GM18909 (cell line): ENCODE measurements around the gene SPHKAP.
"Not testable (repeated sequence)": the region's sequence is repeated elsewhere in the genome, so short reads cannot be mapped to it uniquely, and the experiment has no call there.

Source experiments
- ATAC-seq: cut with Tn5 transposase; IDR thresholded peaks from one replicate; pipeline ENCODE4 v1.9.1; 2021; ENCODE audit warnings: mild to moderate bottlenecking; ENCODE audit not compliant: unreplicated experiment, poor library complexity

SPHKAP gene

DNA sequence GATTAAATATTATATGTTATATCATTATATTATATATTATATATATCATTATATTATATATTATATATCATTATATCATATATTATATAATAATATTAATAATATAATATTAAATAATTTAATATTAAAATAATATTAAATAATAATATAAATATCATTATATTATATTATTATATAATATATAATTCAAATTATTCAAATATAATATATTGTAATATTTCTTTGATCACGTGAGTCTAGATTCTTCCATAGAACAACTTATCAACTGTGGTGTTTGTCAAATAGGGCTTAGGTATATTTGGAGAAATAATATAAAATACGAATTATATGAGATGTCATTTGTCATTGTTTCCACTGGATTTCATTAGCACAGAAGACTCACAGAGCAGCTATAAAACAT is 77.3 kb downstream of the SPHKAP start:
- no peak for ATAC-seq

DNA sequence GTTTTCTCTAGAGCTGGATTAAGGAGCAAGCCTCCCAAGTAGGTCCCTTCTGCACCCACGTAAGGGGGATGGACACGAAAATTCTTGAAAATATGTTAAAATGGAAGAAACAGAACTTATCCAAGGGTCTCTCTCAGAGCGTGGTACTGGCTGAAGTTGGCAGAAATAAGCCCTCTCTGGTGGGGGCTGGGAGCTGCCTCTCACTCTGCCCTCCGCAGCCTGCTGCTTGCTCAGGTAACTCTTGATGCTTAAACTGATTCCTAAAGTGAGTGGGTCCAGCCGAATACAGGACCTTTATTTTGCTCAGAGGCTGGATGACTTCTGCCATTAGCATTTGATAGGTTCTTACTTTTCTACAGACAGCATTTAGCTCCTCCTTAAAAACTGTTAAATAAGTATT is 78.1 kb downstream of the SPHKAP start:
- ATAC-seq, result no peak

DNA sequence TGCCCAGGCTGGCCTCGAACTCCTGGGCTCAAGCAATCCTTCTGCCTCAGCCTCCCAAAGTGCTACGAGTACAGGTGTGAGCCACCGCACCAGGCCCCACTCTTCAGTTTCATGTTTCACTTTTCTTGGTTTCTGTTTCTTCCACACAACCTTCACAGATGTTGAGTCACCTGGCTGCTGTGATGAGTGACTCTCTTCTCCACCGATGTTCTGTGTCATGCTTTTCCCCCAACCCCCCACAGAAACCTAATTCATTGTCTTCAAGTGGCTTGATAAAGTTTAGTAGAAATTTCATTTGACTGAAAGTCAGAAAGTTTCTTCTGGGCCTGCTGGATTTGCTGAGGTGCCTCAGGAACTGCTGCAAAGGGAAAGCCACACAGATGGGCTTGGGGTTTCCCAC is 78.5 kb downstream of the SPHKAP start:
- no peak for ATAC-seq

DNA sequence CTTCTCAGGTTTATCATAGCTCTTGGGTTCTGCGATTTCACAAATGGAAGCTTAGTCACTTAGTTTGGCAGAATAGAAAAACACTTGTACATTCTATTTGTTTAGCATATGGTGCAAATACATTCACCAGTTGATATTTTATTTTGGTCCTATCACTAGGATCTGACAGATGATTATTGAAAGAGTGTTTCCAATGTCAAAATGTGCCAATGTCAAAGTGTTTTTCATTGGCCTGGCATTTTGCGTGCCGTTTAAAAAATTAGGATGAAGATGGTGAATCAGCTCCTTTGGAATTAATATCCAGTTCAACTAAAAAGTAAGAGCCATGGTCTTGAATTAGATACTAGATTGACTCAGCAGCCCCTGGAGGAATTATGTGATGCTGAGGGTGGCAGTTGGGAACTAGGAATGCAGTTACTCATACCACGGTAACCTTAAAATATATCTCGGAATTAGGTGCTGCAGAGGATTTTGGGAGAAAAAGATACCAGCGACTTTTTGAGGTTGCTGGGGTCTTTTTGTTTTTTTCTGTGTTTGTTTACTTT is 87.0 kb downstream of the SPHKAP start:
- no peak for ATAC-seq

DNA sequence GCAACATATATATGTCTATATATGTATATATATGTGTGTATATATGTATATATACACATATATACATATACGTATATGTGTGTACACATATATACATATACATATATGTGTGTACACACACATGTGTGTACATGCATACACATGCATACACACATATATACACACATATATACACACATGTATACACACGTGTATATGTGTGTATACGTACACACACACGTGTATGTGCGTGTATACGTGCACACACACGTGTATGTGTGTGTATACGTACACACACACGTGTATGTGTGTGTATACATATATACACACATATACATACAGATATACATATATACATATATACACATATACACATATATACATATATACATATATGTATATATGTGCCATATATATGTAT is 89.4 kb downstream of the SPHKAP start:
- no peak for ATAC-seq

DNA sequence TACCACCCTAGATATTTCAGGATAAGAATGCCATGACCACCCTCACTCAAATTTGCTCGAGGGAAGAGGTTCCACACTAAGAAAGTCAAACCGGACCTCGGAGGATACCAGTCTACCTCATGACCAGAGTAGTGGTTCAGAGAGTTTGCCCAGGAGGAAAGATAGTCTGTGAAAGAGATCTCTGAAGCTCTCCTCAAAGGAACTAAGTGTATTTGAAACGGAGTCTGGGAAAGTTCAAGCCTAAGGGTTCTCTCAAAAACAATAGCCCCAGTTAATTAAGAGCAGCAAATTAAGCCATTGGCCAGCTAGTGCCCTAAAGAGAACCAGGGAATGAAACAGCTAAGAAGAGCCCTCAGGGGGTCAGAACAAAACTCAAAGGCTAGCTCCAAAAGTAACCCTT is 94.9 kb downstream of the SPHKAP start:
- no peak for ATAC-seq

DNA sequence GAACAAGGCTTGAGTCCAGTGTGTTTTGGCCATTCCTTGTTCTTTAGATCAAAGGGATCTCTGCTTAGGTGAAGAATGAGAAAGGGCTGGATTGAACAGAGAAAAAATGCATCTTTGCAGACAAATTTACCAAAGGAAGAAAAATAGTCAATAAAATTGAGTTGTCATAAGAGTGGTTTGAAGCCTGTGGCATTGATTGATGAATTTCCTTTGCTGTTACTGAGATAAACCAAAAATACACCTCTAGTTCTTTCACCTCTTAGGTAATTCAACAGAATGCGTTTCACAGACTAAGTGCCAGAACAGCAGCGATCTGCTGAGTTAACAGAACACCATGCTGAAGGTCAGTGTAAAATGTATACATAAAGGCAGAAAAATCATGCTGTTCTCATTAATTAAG is 96.8 kb downstream of the SPHKAP start:
- ATAC-seq, result no peak

DNA sequence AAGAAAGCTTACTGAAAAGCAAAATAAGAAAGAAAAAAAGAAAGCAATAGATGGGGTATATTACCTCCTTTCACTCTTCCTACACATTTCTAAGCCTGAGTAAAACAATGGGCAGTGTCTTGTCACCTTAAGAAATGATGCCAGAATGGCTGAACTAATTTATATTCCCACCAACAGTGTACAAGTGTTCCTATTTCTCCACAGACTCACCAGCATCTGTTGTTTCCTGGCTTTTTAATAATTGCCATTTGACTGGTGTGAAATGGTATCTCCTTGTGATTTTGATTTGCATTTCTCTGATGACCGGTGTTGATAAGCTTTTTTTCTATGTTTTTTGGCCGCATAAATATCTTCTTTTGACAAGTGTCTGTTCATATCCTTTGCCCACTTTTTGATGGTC is 98.4 kb downstream of the SPHKAP start:
- no peak for ATAC-seq

DNA sequence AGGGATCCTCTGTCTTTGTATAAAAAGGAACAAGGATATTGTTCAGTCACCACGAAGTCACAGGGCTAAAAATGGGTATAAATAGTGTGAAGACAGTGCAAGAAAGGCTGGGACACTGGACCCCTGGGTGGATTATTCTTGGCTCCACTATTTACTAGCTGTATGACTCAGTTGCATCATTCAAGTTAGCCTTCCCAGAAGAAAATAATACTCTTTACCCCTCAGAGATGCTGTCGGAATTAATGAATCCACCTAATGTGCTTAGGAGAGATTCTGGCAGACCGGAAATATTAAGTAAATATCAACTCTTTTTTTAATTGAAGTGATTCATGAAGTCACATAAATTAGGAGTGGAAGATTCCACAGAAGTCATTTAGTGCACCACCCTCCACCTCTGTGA is 98.9 kb downstream of the SPHKAP start:
- no peak for ATAC-seq

DNA sequence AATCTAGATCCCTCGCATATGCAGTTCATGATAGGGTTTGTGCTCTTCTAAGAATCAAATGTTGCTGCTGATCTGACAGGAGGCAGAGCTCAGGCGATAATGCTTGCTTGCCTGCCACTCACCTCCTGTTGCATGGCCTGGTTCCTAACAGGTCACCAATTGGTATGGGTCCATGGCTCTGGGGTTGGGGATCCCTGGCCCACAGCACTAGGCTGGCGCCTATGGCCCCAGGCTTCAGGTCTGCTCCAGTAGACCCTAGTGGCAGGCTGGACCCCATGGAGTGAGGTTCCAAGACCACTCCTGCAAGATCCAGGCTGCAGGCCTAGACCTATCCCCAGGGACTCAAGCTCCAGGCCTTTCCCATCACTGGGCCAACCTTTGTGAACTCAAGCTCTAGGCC is 102.3 kb downstream of the SPHKAP start:
- no peak for ATAC-seq

DNA sequence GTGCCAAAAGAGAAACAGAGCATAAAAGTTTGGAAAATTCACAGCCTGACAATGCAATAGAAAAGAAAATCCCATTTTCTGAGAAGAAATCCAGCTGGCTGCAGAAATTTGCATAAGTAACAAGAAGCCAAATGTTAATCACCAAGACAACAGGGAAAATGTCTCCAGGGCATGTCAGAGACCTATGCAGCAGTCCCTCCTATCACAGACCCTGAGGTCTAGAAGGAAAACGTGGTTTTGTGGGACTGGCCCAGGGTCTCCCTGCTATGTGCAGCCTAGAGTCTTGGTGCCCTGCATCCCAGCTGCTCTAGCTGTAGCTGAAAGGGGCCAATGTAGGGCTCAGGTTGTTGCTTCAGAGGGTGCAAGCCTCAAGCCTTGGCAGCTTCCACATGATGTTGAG is 104.8 kb downstream of the SPHKAP start:
- ATAC-seq, result not testable (repeated sequence)

DNA sequence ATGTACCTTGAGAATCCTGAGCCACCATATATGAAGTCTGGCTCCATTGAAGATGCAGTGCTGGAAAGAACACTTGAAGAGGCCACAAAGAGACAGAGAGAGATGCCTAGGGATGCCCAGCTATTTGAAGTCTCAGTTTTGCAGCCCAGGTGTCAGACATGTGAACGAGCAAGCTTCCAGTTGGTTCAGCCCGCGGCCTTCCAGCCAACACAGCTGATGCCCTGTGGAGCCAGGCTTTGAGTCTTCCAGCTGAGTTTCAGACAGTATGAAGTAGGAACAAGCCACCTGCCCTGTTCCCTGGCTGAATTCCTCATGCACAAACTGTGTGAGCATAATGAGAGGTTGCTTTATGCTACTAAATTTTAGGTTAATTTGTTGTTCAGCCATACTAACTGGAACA is 108.8 kb downstream of the SPHKAP start:
- ATAC-seq, result no peak

DNA sequence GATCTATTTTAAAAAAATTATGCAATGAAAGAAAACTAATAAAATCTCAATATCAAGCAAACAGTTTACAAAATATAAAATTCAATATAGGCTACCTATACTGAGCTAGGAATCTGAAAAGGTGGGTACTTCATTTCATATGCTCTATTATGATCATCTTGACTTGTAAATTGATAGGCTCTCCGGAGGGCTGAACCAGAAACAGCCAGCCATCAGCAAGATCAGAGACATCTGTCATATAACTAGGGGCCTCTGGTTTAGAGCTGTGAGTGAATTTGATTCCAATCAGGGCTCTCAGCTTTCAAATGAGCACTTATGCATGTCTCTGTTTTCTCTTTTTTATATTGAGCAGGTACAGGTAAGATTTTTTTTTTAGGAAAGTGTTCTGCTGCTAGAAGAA is 114.2 kb downstream of the SPHKAP start:
- no peak for ATAC-seq

DNA sequence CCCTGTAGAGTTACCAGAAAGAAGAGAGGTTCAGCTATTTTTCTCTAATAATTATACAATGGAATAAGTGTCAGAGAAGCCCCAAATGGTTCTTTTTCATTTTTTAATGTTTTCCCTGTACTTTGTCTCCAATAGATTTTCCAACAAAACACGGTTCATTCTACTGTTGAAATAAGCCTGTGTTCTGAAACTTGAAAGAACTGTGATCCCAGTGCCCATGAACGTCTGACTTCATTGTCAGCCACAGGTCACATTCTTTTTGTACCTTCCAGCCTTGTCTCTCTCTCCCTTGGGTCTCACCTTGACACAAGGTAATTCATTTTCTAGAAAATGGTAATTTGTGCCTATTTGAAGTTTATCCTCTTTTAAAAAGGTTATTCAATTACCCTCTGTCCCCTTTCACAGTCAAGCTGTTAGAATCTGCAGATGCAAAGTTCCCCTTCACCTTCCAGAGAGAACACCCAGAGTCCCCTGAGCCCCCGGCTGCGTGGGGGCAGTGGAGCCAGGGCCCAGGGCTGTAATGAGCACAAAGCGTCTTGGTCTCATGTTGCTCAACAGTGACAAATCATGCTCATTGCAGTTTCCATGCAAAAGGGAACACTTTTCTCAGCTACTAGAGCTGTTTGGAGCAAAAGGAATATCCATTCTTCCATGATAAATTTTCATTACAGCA is 115.2 kb downstream of the SPHKAP start:
- no peak for ATAC-seq

DNA sequence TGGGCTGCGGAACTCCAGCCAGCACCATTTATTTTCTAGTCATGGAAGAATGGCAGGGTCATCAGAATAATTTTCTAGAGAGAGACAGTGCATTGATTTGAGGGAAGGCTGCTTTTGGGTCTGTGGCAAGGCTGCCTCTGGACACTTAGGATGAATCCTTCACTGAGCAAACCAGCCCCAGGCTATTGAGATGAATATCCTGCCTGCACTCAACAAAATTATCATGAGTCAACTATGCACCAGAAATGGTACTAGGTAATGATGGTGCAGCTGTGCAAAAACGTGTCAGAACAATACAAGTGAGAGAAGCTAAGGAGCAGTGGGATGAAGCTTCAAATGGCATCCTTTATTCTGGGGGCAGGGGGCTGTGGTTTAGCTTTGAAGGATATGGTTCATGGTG is 115.8 kb downstream of the SPHKAP start:
- ATAC-seq, result no peak

DNA sequence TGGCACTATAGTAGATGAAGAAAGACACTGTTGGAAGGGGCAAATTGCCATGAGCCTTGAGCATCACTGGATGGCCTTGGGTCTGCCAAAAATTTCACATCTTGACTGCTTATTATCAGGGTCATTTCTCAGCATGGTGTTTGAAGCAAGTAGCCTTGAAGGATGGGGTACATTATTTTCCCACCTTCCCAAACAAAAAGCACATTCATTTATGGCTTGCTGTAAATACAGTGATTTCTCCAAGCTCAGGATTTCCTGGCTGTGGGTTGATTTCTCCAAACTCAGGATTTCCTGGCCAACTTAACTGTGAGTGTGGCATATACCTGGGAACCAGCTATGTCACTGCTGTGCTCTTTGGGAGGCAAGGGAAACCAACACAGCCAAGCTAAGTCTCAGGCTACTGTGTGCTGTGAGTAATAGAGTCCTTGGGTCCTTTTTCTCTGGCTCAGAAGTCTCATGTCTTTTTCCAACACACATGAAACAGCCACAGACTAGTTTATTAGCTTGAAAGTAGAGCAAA is 116.6 kb downstream of the SPHKAP start:
- ATAC-seq, result no peak

DNA sequence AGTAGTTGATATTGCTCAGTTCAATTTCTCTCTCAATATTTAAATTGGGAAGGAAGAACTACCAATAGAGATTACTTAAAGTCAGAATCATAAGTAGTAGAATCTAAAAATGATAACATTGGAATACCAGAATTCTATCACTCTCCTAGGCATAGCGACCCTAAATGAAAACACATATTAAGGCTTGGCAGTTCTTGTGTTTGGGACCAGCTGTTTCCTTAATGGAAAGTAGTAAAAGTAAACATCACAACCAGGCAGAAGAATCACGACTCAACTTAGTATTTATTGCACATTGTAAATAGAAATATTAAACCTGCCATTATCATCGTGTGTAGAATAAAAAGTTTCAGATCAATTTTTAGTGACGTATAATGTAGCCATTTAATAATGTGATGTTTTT is 117.5 kb downstream of the SPHKAP start:
- no peak for ATAC-seq

DNA sequence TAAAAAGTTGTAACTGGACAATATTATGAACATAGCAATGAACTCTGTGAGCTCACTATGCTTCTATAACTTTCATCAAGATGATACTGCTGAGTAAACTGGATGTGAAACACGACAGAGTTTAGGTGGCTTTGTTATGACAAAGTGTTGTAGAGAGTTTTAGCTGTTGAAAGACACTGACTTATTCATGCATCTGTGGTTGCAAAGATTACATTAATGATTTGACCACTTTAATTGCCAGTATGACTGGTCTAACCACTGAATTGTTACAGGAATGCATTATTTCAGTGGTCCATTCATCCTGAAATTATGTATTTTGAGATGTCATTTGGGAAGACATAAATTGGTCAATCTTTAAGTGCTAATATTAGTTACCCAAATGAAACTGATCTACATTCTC is 117.9 kb downstream of the SPHKAP start:
- ATAC-seq, result no peak

DNA sequence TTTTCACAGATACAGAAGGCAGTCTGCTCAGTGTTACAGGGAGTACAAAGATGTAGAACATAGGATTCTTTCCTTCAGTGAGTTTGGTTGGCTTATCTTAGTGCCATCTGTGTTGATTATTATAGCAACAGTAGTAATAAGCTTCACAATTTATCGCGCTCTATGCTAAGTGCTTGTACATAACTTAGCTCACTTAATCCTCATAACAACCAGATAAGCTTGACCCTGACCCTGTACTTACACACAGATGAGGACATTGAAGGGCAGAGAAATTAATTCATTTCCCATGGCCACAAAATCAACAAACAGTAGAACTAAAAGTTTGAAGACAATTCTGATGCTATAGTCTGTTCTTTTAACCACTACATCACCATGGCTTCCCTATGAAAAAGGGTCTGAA is 121.8 kb downstream of the SPHKAP start:
- ATAC-seq, result no peak

DNA sequence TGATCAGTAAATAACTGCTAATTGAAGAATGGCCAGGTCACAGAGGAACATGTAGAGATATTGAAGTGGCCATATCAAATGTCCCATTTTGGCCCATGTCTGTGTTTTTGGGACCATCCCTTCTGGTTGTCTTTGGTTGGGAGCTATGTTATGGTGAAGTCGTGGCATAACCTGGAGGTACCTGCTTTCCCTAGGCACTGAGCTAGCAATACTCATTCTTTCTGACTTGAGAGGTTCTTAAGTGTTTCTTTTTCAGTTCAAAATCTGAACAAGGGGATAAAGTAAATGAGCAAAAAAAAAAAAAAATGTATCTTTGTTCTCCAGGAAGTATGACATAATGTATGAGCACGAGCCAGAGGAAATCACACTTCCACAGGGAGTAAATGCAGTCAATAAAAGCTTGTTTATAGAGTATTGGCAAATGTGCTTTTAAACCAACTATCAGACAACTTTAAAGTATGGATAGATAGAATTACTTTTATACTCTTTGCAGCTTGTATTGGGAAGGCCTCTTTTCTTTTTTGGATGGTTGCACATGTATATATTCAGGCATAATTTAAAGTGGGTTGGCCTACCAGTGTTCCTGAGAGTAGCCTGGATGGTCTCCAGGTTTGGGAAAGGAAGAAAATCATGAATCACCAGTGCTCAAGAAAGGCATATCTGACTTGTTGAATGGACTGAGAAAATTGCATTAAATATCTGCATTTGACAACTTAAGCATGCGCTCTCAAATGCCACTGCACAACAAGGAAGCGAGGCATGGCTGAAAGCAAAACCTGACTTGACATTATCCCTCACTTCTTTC is 125.0 kb downstream of the SPHKAP start:
- no peak for ATAC-seq

DNA sequence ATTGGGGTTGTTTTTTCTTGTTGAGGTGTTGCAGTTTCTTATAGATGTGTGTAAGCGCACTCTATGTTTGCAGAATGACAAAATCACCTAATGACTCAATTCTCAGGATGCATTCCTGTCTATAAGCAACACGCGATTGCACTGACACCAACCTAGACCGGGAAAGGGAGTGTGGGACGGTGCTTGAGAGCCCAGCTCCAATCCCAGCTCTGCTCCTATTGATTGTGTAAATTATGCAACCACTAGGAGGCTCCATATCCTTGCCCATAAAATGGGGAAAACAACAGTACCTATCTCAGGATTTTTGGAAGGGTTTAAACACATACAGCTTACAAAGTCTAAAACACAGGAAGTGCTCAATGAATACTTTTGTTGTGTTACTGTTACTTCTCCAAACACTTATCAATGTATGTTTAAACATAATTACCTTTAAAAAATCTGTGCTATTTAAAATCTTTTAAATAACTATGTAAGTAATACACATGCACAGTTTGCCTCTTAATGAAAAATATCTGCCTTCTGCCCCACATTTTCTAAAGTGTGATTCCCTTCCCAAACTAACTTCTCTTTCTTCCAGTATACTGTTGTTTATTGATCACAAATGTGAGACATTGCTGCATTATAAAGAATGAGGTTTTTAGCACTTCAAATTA is 132.5 kb downstream of the SPHKAP start:
- no peak for ATAC-seq
